ENCODE measurements around the gene SLC31A1.

SLC31A1 gene

DNA sequence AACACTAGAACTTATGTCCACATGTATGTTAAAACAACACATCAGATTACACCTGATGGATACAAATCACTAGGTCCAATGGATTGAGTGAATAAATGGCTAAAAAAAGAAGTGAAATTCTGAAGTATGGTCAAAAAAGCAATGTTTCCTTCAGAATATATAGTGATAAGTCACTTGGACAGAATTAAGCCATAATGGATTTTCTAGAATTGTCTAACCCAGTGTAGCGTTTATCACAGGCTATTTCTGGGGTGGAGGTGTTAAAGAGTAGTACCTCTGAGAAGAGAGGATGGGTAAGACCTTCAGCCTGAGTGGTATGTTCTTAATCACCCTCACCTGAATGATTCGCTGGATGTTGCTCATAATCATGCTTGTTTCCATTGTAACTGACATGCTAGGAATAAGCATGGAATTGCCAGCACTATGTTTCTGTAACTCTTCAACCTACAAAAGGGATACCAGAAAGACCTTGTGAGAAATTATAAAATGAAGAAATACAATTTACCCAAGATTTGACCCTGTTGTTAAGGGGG lies 37.3 kb upstream of the SLC31A1 start:
- TF ChIP-seq, protein P1, sequence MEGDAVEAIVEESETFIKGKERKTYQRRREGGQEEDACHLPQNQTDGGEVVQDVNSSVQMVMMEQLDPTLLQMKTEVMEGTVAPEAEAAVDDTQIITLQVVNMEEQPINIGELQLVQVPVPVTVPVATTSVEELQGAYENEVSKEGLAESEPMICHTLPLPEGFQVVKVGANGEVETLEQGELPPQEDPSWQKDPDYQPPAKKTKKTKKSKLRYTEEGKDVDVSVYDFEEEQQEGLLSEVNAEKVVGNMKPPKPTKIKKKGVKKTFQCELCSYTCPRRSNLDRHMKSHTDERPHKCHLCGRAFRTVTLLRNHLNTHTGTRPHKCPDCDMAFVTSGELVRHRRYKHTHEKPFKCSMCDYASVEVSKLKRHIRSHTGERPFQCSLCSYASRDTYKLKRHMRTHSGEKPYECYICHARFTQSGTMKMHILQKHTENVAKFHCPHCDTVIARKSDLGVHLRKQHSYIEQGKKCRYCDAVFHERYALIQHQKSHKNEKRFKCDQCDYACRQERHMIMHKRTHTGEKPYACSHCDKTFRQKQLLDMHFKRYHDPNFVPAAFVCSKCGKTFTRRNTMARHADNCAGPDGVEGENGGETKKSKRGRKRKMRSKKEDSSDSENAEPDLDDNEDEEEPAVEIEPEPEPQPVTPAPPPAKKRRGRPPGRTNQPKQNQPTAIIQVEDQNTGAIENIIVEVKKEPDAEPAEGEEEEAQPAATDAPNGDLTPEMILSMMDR (IDR thresholded peaks at IDR 0.05; ENCODE audit: insufficient read depth, low read depth, low read length, missing control alignments): no peak
- H3K4me3 ChIP-seq (ENCODE audit: low read length): no peak overlapping the region
- peak; percentile 55 for DNase-seq (ENCODE audit: low read depth)

DNA sequence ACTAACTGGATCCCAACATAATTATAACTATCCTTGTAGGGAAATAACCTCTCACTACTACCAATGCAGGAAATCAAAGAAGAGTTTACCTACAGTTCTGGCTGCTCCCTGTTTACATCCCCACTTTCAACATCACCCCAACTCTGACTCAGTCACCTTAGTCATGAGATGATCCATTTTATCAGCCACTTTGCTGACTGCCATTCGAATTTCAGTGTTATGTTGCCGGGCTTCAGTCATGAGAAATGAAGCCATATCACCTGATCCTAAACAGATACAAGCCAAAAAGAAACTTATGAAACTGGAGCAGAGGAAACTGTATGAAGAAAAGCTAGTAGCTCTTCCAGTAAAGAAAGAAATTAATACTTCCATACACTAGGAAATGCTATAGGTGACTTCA lies 36.8 kb upstream of the SLC31A1 start:
- peak; percentile 94 for DNase-seq (ENCODE audit: low read depth)
- no peak overlapping the region for H3K4me3 ChIP-seq (ENCODE audit: low read length)

DNA sequence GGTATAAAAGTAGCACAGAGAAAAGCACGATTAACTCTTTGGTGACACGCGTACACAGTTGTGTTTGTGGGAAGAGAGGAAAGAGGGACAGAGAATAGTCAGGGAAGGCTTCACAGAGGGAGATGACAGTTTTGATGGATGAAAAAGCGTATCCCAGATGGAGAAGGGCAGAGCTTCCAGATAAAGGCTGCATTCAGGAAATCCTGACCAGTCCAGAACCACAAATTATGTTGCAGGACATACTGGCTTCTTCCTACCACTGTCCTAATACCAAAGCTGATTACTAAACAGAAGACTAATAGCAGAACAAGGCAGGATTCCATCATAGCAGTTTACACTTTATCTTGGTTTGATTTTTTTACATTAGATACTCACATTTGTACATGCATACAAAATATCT lies 36.1 kb upstream of the SLC31A1 start:
- H3K4me3 ChIP-seq (ENCODE audit: low read length): no peak overlapping the region
- TF ChIP-seq, protein P1 (IDR thresholded peaks at IDR 0.05; ENCODE audit: insufficient read depth, low read depth, low read length, missing control alignments): no peak
- no peak for DNase-seq (ENCODE audit: low read depth)

More for the DNA sequence above, 36.8 kb upstream of the SLC31A1 start:
- TF ChIP-seq, protein P1 (IDR thresholded peaks at IDR 0.05; ENCODE audit: insufficient read depth, low read depth, low read length, missing control alignments): no peak

DNA sequence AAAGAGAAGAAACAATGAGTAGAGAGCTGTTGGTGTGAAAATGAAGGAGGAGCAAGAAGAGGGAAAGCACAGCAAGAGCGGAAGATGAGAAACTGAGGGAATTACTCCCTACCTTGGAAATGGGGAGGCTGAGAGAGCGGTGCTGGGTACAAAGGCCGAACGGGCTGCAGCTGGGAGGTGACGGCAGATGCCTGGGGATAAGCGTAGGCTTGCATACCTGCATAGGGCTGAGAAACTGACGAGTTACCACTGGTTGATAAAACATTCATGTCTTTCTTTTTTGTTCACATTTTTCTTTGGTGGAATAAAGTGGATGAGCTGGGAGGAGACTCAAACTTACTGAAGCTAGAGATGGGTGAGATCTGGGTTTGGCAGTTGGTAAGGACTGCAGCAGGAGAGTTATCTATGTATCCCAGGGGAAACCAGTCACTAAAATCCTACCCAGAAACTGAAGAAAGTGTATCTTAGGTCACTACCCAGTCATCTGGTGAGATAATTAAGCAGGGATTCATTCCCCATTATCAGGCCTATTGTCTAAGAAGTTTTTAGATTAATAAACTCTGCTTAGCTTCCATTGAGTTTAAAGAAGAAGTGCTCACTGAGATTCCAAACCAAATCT lies 35.1 kb upstream of the SLC31A1 start:
- peak; percentile 8 for DNase-seq (ENCODE audit: low read depth)
- no peak overlapping the region for H3K4me3 ChIP-seq (ENCODE audit: low read length)
- TF ChIP-seq, protein P1 (IDR thresholded peaks at IDR 0.05; ENCODE audit: insufficient read depth, low read depth, low read length, missing control alignments): no peak

DNA sequence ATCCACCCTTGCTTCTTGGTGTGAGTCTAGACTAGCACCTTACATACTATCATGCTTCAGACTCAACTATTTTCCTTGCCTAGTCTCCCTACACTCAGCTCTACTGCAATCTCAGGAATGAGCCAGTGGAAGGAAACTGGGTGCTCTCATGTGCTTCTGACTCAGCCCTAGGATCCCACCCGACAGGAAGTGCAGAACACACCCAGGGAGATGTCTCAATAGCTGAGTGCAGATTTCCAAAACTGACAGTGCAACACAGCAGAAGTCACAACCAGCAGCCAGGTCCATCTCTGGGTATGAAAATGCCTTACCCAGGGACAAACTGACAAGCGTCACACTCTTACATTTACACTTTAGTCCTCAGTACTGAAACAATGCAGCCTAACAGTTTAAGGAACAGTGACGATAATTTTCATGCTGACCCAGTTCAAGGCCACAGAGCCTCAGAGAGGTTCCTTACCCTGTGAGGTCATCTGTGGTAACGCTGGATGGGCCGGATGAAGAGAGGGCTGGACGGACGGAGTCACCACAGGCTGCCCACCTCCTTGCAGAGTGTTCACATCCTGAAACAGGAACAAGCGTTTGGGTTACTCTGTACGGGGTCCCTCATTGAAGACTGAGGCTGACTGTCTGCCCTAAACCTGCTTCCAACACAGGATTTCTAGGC lies 33.3 kb upstream of the SLC31A1 start:
- TF ChIP-seq, protein P1 (IDR thresholded peaks at IDR 0.05; ENCODE audit: insufficient read depth, low read depth, low read length, missing control alignments): no peak
- DNase-seq (ENCODE audit: low read depth): peak; percentile 98
- H3K4me3 ChIP-seq (ENCODE audit: low read length): no peak overlapping the region

DNA sequence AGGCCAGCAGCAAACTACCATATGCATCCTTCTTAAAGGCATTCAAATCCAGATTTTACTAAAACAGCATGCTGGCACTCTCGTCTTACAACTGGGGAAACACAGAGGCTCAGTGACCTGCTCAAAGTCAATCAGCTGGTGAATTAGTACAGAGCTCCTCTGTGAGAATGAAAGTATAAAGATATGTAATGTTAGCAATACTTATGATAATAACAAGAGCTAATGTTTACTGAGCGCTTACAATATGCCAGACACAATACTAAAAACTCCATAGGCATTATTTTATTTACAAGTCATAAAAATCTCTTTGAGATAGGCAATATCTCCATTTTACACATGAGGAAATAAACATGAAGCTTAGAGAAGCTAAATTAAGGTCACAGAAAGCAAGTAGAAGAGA lies 28.9 kb upstream of the SLC31A1 start:
- TF ChIP-seq, protein P1 (IDR thresholded peaks at IDR 0.05; ENCODE audit: insufficient read depth, low read depth, low read length, missing control alignments): no peak
- no peak overlapping the region for H3K4me3 ChIP-seq (ENCODE audit: low read length)
- no peak for DNase-seq (ENCODE audit: low read depth)
